Naive thymus-derived CD8-positive, alpha-beta T cell (primary cell): ENCODE data around the gene SLC27A5. TPM values are rescaled to one million over a fixed set of nuclear protein-coding genes. Genes with fewer than 3 reads are reported as not detected.
"Not testable (repeated sequence)": the region's sequence is repeated elsewhere in the genome, so short reads cannot be mapped to it uniquely, and the experiment has no call there.

Experiments used
- ATAC-seq, 2 donors: fragments of 150-1000 bp; cut with Tn5 transposase in 1 of 2; sonication (Bioruptor Pico), chemical (Tn5 transposase) in 1 of 2; 1 replicate in 1 of 2; 2 replicates in 1 of 2; pipeline ENCODE4 v1.10.0; 2021; ENCODE audit warnings: mild to moderate bottlenecking in 2 of 2, moderate library complexity in 2 of 2
- POLR2A ChIA-PET: fragments of 350-600 bp; sonication (Branson Sonifier 250); formaldehyde crosslinking; loops from one replicate; lab custom pipeline; 2021; ENCODE audit warnings: antibody characterized with exemption; lab: Charles Lee
- DNase-seq, 10 donors: peaks; one replicate each; pipeline versions ENCODE4 v3.0.0 to v3.0.0-alpha.2; 2020 to 2022
- H3K27ac Mint-ChIP-seq, 10 donors: one replicate each; pipeline ENCODE4 v1.8.0; 2020 to 2022; ENCODE audit warnings: mild to moderate bottlenecking in 10 of 10, mixed read lengths in 10 of 10, moderate library complexity in 4 of 10, inconsistent platforms in 1 of 10
- H3K27me3 Mint-ChIP-seq, 5 donors: one replicate each; pipeline ENCODE4 v1.8.0; 2021 to 2022; ENCODE audit warnings: mixed read lengths in 5 of 5
- H3K36me3 Mint-ChIP-seq, 3 donors: one replicate each; pipeline ENCODE4 v1.8.0; 2020 to 2022; ENCODE audit warnings: mixed read lengths in 3 of 3, mild to moderate bottlenecking in 2 of 3, inconsistent platforms in 1 of 3
- H3K4me1 Mint-ChIP-seq, 4 donors: one replicate each; pipeline ENCODE4 v1.8.0; 2021 to 2022; ENCODE audit warnings: mixed read lengths in 4 of 4
- H3K4me3 Mint-ChIP-seq, 10 donors: one replicate each; pipeline ENCODE4 v1.8.0; 2020 to 2022; ENCODE audit warnings: mild to moderate bottlenecking in 10 of 10, mixed read lengths in 10 of 10, moderate library complexity in 6 of 10, inconsistent platforms in 1 of 10
- H3K9me3 Mint-ChIP-seq, 9 donors: one replicate each; pipeline ENCODE4 v1.8.0; 2020 to 2022; ENCODE audit warnings: mixed read lengths in 9 of 9, mild to moderate bottlenecking in 3 of 9, inconsistent platforms in 1 of 9, moderate library complexity in 1 of 9
- polyA plus RNA-seq, 3 donors: library from polyadenylated mRNA; unstranded; fragments of 300-500 nt; fragmentation: Illumina TruSeq; gene quantifications; one replicate each; pipeline ENCODE4 v1.2.3, GENCODE V29; 2021
- total RNA-seq, 8 experiments: library from RNA in 2 of 8; stranded (reverse) in 2 of 8; gene quantifications; one replicate each; pipeline ENCODE4 v1.2.3 and lab custom pipeline; 2021 to 2026

The SLC27A5 gene
- total and polyA plus RNA-seq, 5 experiments from 2014 or later, result 16.6 to 39.2 (median 24.5) TPM

DNA sequence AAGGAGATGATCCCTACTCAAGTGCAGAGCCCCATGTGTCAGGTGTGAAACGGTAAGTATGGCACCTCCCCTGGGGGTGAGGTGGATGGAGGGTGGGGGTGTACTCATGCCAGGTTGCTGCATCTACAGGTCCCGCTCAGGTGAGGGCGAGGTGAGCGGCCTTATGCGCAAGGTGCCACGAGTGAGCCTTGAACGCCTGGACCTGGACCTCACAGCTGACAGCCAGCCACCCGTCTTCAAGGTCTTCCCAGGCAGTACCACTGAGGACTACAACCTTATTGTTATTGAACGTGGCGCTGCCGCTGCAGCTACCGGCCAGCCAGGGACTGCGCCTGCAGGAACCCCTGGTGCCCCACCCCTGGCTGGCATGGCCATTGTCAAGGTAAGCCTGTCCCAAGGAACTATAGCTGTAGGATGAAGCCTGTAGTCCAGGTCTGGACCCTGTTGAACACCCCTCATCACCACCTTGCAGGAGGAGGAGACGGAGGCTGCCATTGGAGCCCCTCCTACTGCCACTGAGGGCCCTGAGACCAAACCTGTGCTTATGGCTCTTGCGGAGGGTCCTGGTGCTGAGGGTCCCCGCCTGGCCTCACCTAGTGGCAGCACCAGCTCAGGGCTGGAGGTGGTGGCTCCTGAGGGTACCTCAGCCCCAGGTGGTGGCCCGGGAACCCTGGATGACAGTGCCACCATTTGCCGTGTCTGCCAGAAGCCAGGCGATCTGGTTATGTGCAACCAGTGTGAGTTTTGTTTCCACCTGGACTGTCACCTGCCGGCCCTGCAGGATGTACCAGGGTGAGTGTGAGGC lies 37.3 kb upstream of the SLC27A5 start:
- peak overlapping the region in 3 of 10 donors; percentile 20 to 59 (median 57) for H3K27ac Mint-ChIP-seq

DNA sequence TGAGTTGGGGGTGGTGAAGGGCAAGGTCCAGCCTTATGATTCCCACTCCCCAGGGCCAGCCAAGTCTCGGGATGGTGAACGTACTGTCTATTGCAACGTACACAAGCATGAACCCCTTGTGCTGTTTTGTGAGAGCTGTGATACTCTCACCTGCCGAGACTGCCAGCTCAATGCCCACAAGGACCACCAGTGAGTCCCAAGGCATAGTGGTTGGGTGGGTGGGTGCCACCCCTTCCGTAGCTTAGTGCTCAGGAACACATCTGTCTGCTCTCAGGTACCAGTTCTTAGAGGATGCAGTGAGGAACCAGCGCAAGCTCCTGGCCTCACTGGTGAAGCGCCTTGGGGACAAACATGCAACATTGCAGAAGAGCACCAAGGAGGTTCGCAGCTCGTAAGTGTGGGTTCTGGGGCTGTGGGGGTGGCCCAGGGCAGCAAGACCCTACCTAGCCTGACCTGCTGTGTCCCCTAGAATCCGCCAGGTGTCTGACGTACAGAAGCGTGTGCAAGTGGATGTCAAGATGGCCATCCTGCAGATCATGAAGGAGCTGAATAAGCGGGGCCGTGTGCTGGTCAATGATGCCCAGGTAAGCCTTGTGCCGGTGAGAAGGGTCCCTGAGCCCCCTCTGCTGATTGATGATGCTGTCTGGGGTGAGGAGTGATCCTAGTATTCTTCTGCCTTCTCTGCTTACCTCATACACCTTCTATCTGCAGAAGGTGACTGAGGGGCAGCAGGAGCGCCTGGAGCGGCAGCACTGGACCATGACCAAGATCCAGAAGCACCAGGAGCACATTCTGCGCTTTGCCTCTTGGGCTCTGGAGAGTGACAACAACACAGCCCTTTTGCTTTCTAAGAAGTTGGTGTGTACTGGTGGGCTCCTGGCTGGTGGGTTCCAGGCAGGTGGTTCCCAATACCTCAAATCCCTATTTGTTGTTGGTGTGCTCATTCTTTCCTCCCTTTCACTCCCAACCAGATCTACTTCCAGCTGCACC lies 35.8 kb upstream of the SLC27A5 start:
- ATAC-seq, result no peak
- Mint-ChIP-seq H3K36me3 (peaks cover 1 to 66% (median 11%) of the 10 kb centered on the region in 3 donors), H3K27ac (peak overlapping the region in 8 of 10 donors; percentile 13 to 57 (median 31)), H3K4me3 (peak overlapping the region in 3 of 10 donors; percentile 28 to 93 (median 30)), H3K4me1 (peaks cover 28 to 49% (median 37%) of the 10 kb centered on the region in 4 donors), H3K27me3 (peaks cover 0 to 5% (median 4%) of the 10 kb centered on the region in 5 donors), H3K9me3 (peaks cover 0 to 2% (median 0%) of the 10 kb centered on the region in 9 donors)
- POLR2A ChIA-PET, result interaction anchor here (0.6 to 7.4 kb wide), 5 partner anchors 14 to 164 kb away, joined by 3 to 94 read pairs (median 8); partner anchors contain the start of genes UBE2M and ZBTB45
- no peak for DNase-seq

More for the DNA sequence above, 37.3 kb upstream of the SLC27A5 start:
- Mint-ChIP-seq H3K36me3 (peaks cover 4 to 78% (median 16%) of the 10 kb centered on the region in 3 donors), H3K9me3 (peaks cover 0 to 2% (median 0%) of the 10 kb centered on the region in 9 donors), H3K4me3 (no peak overlapping the region), H3K27me3 (peaks cover 0 to 1% (median 0%) of the 10 kb centered on the region in 5 donors), H3K4me1 (peaks cover 27 to 52% (median 41%) of the 10 kb centered on the region in 4 donors)
- DNase-seq (no peak), ATAC-seq (no peak)
- POLR2A ChIA-PET, result interaction anchor here (1.8 to 7.4 kb wide), 3 partner anchors 12 to 30 kb away, joined by 6 to 77 read pairs (median 8); partner anchors contain the start of genes MZF1, UBE2M and ZBTB45

DNA sequence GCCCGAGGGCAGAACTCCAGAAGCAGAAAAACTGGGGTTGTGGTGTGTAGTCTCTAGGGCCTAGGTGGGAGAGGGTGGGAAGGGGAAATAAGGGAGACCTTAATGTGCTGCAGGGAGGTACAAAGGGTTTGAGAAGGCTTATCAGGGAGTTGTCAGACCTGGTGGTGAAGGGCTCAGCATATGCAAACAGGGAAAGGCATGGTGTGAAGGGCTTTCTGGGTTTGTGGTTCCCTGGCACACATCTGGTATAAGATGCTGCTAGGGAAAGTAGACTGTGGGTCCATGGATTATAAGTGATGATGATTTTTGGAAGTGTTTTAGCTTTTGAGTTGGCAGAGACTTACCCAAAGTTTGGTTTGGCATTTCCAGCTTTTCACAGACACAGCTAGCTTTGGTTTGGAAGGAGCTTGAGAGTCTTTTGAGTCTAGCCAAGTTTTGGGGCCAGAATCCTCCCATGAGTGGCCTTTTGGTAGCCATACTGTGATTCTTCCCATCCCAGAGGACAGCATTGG lies 34.3 kb upstream of the SLC27A5 start:
- DNase-seq, result no peak
- H3K4me1 Mint-ChIP-seq, result peaks cover 26 to 45% (median 34%) of the 10 kb centered on the region in 4 donors
- peaks cover 0 to 2% (median 0%) of the 10 kb centered on the region in 9 donors for H3K9me3 Mint-ChIP-seq
- POLR2A ChIA-PET, result interaction anchor here (1.6 to 7.4 kb wide), 4 partner anchors 8 to 27 kb away, joined by 5 to 99 read pairs (median 86); partner anchors contain the start of genes CHMP2A, UBE2M and ZBTB45
- peak overlapping the region; percentile 82 to 95 (median 90) for H3K27ac Mint-ChIP-seq
- peaks cover 0 to 51% (median 6%) of the 10 kb centered on the region in 3 donors for H3K36me3 Mint-ChIP-seq
- peak overlapping the region; percentile 86 to 95 (median 90) for H3K4me3 Mint-ChIP-seq
- no peak for ATAC-seq
- H3K27me3 Mint-ChIP-seq, result peaks cover 0 to 10% (median 4%) of the 10 kb centered on the region in 5 donors

DNA sequence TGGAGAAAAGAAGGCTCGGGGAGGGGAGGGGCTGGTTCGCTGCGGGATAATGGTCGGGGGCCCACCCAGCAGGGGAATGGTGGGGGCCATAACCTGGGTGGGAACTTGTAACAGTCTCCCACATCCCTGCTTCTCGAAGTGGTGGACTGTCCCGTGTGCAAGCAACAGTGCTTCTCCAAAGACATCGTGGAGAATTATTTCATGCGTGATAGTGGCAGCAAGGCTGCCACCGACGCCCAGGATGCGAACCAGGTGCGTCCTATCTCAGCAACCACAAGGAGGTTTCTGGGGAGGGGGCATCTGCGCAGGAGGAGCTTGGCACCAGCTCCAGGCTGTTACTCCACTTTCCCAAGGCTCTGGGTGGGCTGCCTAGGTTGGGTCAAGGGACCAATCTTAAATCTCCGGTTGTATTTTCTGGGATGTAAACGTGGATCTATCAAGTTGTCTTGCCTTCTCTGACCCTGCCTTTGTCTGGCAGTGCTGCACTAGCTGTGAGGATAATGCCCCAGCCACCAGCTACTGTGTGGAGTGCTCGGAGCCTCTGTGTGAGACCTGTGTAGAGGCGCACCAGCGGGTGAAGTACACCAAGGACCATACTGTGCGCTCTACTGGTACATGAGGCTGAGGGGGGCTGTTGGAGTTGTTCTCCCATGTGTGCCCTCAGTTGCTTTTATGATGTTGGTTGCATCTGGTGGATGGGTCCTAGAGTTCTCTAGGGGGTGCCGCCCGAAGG lies 33.7 kb upstream of the SLC27A5 start:
- Mint-ChIP-seq H3K4me3 (peak overlapping the region; percentile 86 to 95 (median 90)), H3K36me3 (peaks cover 0 to 45% (median 4%) of the 10 kb centered on the region in 3 donors), H3K27me3 (peaks cover 0 to 11% (median 4%) of the 10 kb centered on the region in 5 donors), H3K9me3 (peaks cover 0 to 2% (median 0%) of the 10 kb centered on the region in 9 donors), H3K27ac (peak overlapping the region; percentile 82 to 95 (median 90)), H3K4me1 (peaks cover 26 to 43% (median 34%) of the 10 kb centered on the region in 4 donors)
- ATAC-seq, result no peak
- no peak for DNase-seq
- POLR2A ChIA-PET, result interaction anchor here (0.8 to 7.4 kb wide), 6 partner anchors 9 to 34 kb away, joined by 3 to 99 read pairs (median 41); partner anchors contain the start of genes CHMP2A, UBE2M and ZBTB45

DNA sequence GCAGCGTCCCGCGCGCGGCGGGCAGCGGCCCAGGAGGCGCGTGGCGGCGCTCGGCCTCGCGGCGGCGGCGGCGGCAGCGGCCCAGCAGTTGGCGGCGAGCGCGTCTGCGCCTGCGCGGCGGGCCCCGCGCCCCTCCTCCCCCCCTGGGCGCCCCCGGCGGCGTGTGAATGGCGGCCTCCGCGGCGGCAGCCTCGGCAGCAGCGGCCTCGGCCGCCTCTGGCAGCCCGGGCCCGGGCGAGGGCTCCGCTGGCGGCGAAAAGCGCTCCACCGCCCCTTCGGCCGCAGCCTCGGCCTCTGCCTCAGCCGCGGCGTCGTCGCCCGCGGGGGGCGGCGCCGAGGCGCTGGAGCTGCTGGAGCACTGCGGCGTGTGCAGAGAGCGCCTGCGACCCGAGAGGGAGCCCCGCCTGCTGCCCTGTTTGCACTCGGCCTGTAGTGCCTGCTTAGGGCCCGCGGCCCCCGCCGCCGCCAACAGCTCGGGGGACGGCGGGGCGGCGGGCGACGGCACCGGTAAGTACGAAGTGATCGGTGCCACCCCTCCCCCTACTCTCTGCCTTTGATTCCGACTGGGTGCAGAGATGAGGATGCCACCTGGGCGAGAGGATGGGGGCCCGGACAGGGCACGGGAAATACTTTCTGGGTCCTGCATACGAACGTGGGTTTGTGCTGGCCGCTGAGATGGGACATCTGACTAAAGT lies 32.9 kb upstream of the SLC27A5 start:
- peak in 6 of 10 donors; percentile 68 to 87 (median 77) for DNase-seq
- Mint-ChIP-seq H3K36me3 (peaks cover 0 to 38% (median 4%) of the 10 kb centered on the region in 3 donors), H3K9me3 (peaks cover 0 to 2% (median 0%) of the 10 kb centered on the region in 9 donors)

DNA sequence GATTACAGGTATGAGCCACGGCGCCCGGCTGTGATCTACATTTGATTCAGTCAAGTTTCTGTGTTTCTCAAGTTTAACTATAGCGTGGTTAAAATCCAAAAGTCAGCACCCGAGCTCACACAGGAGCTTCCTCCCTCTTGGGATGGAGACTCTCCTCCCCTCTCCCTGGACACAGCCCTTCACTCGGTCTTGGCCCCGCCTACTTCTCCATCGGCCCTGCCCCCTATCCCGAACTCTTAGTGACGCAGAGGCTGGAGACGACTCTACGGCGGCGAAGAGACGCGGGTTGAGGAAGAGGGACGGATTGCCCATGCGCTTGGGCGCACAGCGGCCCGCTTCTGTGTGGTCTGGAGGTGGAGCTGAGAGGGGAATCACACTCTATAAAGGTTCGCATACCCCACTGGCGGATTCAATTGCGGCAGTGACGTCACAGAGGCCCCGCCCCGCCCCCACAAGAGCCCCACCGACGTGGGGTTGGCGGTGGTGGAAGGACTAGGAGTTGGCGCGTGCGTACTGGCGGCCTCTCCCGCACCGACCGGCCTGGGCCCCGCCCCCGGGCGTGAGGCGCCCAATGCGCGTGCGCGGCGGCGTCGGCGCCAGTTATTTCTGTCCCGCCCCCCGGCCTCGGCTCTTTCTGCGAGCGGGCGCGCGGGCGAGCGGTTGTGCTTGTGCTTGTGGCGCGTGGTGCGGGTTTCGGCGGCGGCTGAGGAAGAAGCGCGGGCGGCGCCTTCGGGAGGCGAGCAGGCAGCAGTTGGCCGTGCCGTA lies 32.2 kb upstream of the SLC27A5 start, which contains the start of gene TRIM28:
Gene TRIM28, plus strand, starts transcription at position 239 of the 765 bp plus-strand sequence. CDS start 694 bp downstream, outside the sequence.
- ATAC-seq, result peak; percentile 90 to 92
- peaks cover 0 to 11% (median 4%) of the 10 kb centered on the region in 5 donors for H3K27me3 Mint-ChIP-seq
- H3K36me3 Mint-ChIP-seq, result peaks cover 0 to 32% (median 4%) of the 10 kb centered on the region in 3 donors
- H3K4me3 Mint-ChIP-seq, result peak within 1 kb of the TSS; percentile 91 to 97 (median 96)
- peaks cover 26 to 38% (median 32%) of the 10 kb centered on the region in 4 donors for H3K4me1 Mint-ChIP-seq
- POLR2A ChIA-PET, result interaction anchor here (0.6 to 7.4 kb wide), 17 partner anchors 10 to 874 kb away, joined by 3 to 99 read pairs (median 7); partner anchors contain the start of genes CHMP2A, MZF1, UBE2M and ZBTB45
- peak within 1 kb of the TSS; percentile 97 to 100 (median 99) for H3K27ac Mint-ChIP-seq
- H3K9me3 Mint-ChIP-seq, result peaks cover 0 to 2% (median 0%) of the 10 kb centered on the region in 9 donors
- peak; percentile 99 to 100 (median 100) for DNase-seq

More for the DNA sequence above, 32.9 kb upstream of the SLC27A5 start:
- Mint-ChIP-seq H3K4me1 (peaks cover 26 to 41% (median 32%) of the 10 kb centered on the region in 4 donors), H3K27me3 (peaks cover 0 to 11% (median 4%) of the 10 kb centered on the region in 5 donors), H3K4me3 (peak overlapping the region; percentile 86 to 97 (median 92)), H3K27ac (peak overlapping the region; percentile 82 to 100 (median 99))
- peak; percentile 48 to 51 for ATAC-seq
- POLR2A ChIA-PET, result interaction anchor here (0.6 to 7.4 kb wide), 16 partner anchors 9 to 874 kb away, joined by 3 to 99 read pairs (median 7); partner anchors contain the start of genes CHMP2A, MZF1, UBE2M and ZBTB45

DNA sequence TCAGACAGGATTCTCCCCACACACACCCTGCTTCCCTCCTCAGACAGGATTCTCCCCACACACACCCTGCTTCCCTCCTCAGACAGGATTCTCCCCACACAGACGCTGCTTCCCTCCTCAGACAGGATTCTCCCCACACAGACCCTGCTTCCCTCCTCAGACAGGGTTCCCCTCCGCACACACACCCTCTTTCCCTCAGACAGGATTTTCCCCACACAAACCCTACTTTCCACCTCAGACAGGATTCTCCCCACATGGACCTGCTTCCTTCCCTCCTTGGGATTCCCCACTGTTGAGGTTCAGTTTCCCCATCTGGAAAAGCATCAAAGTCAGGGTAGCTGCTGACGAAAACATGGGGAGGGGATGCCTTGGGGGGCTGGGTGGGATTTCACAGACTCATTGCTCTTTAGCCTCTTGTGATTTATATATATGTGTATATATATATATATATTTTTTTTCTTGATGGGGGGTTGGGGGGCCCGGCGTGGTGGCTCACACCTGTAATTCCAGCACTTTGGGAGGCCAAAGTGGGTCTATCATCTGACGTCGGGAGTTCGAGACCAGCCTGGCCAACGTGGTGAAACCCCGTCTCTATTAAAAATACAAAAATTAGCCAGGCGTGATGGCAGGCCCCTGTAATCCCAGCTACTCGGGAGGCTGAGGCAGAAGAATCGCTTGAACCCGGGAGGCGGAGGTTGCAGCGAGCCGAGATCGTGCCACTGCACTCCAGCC lies 31.0 kb upstream of the SLC27A5 start:
- POLR2A ChIA-PET, result interaction anchor here (1.1 to 7.4 kb wide), 9 partner anchors 11 to 180 kb away, joined by 3 to 99 read pairs (median 9); partner anchors contain the start of genes CHMP2A, MZF1, UBE2M and ZBTB45

DNA sequence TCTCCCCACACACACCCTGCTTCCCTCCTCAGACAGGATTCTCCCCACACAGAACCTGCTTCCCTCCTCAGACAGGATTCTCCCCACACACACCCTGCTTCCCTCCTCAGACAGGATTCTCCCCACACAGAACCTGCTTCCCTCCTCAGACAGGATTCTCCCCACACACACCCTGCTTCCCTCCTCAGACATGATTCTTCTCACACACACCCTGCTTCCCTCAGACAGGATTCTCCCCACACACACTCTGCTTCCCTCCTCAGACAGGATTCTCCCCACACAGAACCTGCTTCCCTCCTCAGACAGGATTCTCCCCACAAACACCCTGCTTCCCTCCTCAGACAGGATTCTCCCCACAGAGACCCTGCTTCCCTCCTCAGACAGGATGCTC lies 27.4 kb upstream of the SLC27A5 start:
- ATAC-seq, result not testable (repeated sequence)
- H3K27ac Mint-ChIP-seq, result peak overlapping the region in 5 of 10 donors; percentile 11 to 71 (median 38)
- H3K4me3 Mint-ChIP-seq, result peak overlapping the region in 6 of 10 donors; percentile 12 to 75 (median 54)

More for the DNA sequence above, 31.0 kb upstream of the SLC27A5 start:
- H3K4me1 Mint-ChIP-seq, result peaks cover 27 to 46% (median 37%) of the 10 kb centered on the region in 4 donors
- H3K9me3 Mint-ChIP-seq, ATAC-seq, DNase-seq: not testable (repeated sequence)
- H3K27ac Mint-ChIP-seq, result peak overlapping the region in 9 of 10 donors; percentile 28 to 99 (median 56)
- H3K27me3 Mint-ChIP-seq, result peaks cover 0 to 14% (median 4%) of the 10 kb centered on the region in 5 donors
- H3K4me3 Mint-ChIP-seq, result peak overlapping the region in 5 of 10 donors; percentile 5 to 97 (median 45)
- peaks cover 0 to 21% (median 4%) of the 10 kb centered on the region in 3 donors for H3K36me3 Mint-ChIP-seq

More for the DNA sequence above, 27.4 kb upstream of the SLC27A5 start:
- not testable (repeated sequence) for H3K9me3 Mint-ChIP-seq, DNase-seq, H3K36me3 Mint-ChIP-seq
- Mint-ChIP-seq H3K4me1 (peaks cover 12 to 22% (median 15%) of the 10 kb centered on the region in 4 donors), H3K27me3 (peaks cover 0 to 13% (median 4%) of the 10 kb centered on the region in 5 donors)
- POLR2A ChIA-PET, result interaction anchor here (0.8 to 1.2 kb wide), 4 partner anchors 15 to 23 kb away, joined by 4 to 10 read pairs (median 8); partner anchors contain the start of genes CHMP2A and ZBTB45
